Esophagus squamous epithelium (tissue), 5 donors: ENCODE results near the gene RALGPS2. TPM values are rescaled to one million over a fixed set of nuclear protein-coding genes. Genes with fewer than 3 reads are reported as not detected.

Experiments
- DNase-seq: peaks from one replicate; lab custom pipeline; 2025; lab: John Stamatoyannopoulos, UW
- H3K27ac ChIP-seq, 4 donors: fragments of 200-600 bp; sonication (generic); one replicate each; pipeline ENCODE4 v1.5.1; 2016 to 2019; ENCODE audit warnings: mild to moderate bottlenecking in 1 of 4
- H3K27me3 ChIP-seq, 4 donors: fragments of 200-600 bp; sonication (generic); 1 replicate in 3 of 4; 2 replicates in 1 of 4; pipeline versions ENCODE4 v1.5.1 to v1.6.0; 2017 to 2021; ENCODE audit warnings: antibody characterized with exemption in 1 of 4
- H3K36me3 ChIP-seq, 3 donors: fragments of 200-600 bp; sonication (generic); one replicate each; pipeline ENCODE4 v1.5.1; 2016 to 2019
- H3K4me1 ChIP-seq, 3 donors: fragments of 200-600 bp; sonication (generic); one replicate each; pipeline ENCODE4 v1.5.1; 2017 to 2019
- H3K4me3 ChIP-seq, 4 donors: fragments of 200-600 bp; sonication (generic); 1 replicate in 3 of 4; 2 replicates in 1 of 4; pipeline ENCODE4 v1.5.1; 2016 to 2019; ENCODE audit warnings: mild to moderate bottlenecking in 2 of 4, moderate library complexity in 1 of 4
- H3K9me3 ChIP-seq, 3 donors: fragments of 200-600 bp; sonication (generic); one replicate each; pipeline ENCODE4 v1.5.1; 2016 to 2019
- WGBS, 2 donors: methylation state at CpG; one replicate each; pipeline ENCODE4 v1.1.5; 2018; 5-methylcytosine and 5-hydroxymethylcytosine counted together
- intact Hi-C: fragments of 100-400 bp; cut with DNase I; formaldehyde crosslinking; loops from one replicate; pipeline ENCODE4 v1.15.0; 2022
- small RNA-seq, 4 donors: library from RNA; depleted of rRNA; stranded (forward); fragments of <200 nt; gene quantifications; one replicate each; pipeline ENCODE3, GENCODE V24; 2016
- total RNA-seq, 4 donors: library from RNA; depleted of rRNA; stranded (reverse); fragments of >200 nt; gene quantifications; one replicate each; pipeline ENCODE4 v1.1.0, GENCODE V29; 2016
- TF ChIP-seq, protein P1 (sequence below), 6 experiments: fragments of 450-650 bp in 4 of 6; fragments of 200-600 bp in 2 of 6; sonication (generic) in 2 of 6; IDR thresholded peaks; one replicate each; pipeline ENCODE4 v1.5.1; 2016 to 2019; ENCODE audit warnings: antibody characterized with exemption in 6 of 6, mild to moderate bottlenecking in 4 of 6, moderate library complexity in 4 of 6
- donor health status: DM: yes; HTN: yes; CAD: no.

Gene RALGPS2
- total RNA-seq, 4 donors from 2014 or later, result 24.2 to 35.2 (median 26.9) TPM

DNA sequence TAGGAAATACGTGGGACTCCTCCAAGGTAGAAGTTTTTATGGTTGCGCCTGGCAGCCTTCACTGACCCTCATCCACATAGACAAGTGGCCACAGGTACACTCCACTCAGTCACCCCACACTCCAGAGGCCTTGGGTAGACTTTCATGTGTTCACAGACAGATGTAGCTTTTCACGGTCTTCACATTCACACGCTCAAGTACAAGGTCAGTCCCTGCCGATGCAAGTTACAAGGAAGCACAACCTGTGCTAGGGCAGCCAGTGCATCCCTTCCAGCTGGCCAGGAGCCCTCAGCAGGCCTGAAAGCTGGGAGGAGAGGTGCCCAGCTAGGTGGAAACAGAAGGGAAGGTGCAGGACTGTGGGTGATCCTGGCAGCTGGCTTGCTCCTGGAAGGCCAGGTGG is 245.1 kb downstream of the RALGPS2 start:
- Histone ChIP-seq H3K36me3 (no peaks in the 10 kb centered on the region), H3K27me3 (no peaks in the 10 kb centered on the region), H3K4me1 (no peaks in the 10 kb centered on the region), H3K4me3 (no peak overlapping the region), H3K9me3 (no peaks in the 10 kb centered on the region), H3K27ac (no peak overlapping the region)
- WGBS, 2 donors, result 59 to 85% methylated on average over 4 to 5 of the region's 5 CpGs
- intact Hi-C loops, result no loop called here
- TF ChIP-seq, protein P1, sequence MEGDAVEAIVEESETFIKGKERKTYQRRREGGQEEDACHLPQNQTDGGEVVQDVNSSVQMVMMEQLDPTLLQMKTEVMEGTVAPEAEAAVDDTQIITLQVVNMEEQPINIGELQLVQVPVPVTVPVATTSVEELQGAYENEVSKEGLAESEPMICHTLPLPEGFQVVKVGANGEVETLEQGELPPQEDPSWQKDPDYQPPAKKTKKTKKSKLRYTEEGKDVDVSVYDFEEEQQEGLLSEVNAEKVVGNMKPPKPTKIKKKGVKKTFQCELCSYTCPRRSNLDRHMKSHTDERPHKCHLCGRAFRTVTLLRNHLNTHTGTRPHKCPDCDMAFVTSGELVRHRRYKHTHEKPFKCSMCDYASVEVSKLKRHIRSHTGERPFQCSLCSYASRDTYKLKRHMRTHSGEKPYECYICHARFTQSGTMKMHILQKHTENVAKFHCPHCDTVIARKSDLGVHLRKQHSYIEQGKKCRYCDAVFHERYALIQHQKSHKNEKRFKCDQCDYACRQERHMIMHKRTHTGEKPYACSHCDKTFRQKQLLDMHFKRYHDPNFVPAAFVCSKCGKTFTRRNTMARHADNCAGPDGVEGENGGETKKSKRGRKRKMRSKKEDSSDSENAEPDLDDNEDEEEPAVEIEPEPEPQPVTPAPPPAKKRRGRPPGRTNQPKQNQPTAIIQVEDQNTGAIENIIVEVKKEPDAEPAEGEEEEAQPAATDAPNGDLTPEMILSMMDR (IDR thresholded peaks at IDR 0.05), result no peak
- DNase-seq, result no peak

Small RNA genes within 50 kb of the gene (small RNA-seq; reads per million reads assigned to genes)
- 0 to 0.82 (median 0.18) reads per million in 4 donors for gene MIR4424
- gene RF00092, result 0 reads per million in 4 donors

Other genes with a start within 250 kb of the RALGPS2 start
- not detected for gene CLEC20A, start 228.3 kb upstream of the RALGPS2 start, total RNA-seq
- gene TEX35, start 212.1 kb upstream of the RALGPS2 start, total RNA-seq, result not detected
- 10 to 100 TPM in 2 of 4 donors, 1 to 10 TPM in 2; 1.4 to 61.6 (median 11.3) TPM for gene ANGPTL1, start 145.8 kb downstream of the RALGPS2 start, total RNA-seq